A549 (cell line): ENCODE measurements around the gene FGF14. TPM values are rescaled to one million over a fixed set of nuclear protein-coding genes. Genes with fewer than 3 reads are reported as not detected.

Experiments used
- ATAC-seq, 2 experiments: fragments of 200-7000 bp in 1 of 2; fragments of >200 bp in 1 of 2; cut with Nextera tagmentation in 1 of 2; cut with Tn5 transposase in 1 of 2; 3 replicates each; pipeline versions ENCODE4 v1.8.0 to v1.9.1; 2018 to 2020; ENCODE audit warnings: mild to moderate bottlenecking in 1 of 2, moderate library complexity in 1 of 2
- CTCF ChIA-PET: fragments of 300-600 bp; sonication (Branson Sonifier 250); formaldehyde crosslinking; extraction: SDS; loops from one replicate; lab custom pipeline; 2021; ENCODE audit warnings: antibody characterized with exemption, inconsistent platforms; lab: Yijun Ruan, JAX
- POLR2A ChIA-PET: fragments of 350-600 bp; formaldehyde crosslinking; extraction: SDS; loops from one replicate; lab custom pipeline; 2021; ENCODE audit warnings: antibody characterized with exemption, inconsistent platforms; lab: Yijun Ruan, JAX
- DNase-seq, 2 experiments: peaks; one replicate each; pipeline versions ENCODE4 v3.0.0 to v3.0.0-alpha.2; 2011 to 2016; ENCODE audit warnings: low read depth in 1 of 2, low spot score in 1 of 2
- FAIRE-seq: peaks from 2 replicates; lab custom pipeline; 2011; peaks lifted over from hg19 to GRCh38; lab: Jason Lieb, UNC
- H3K27ac ChIP-seq, 2 experiments: fragments of >200 bp; sonication (Bioruptor Twin); formaldehyde crosslinking; 3 replicates each; pipeline ENCODE4 v1.5.1; 2016 to 2017
- H3K4me1 ChIP-seq: fragments of >200 bp; sonication (Bioruptor Twin); formaldehyde crosslinking; 3 replicates; pipeline ENCODE4 v1.6.1; 2016
- H3K4me2 ChIP-seq: fragments of >200 bp; sonication (Bioruptor Twin); formaldehyde crosslinking; 3 replicates; pipeline ENCODE4 v1.6.1; 2016
- H3K4me3 ChIP-seq: fragments of >200 bp; sonication (Bioruptor Twin); formaldehyde crosslinking; 3 replicates; pipeline ENCODE4 v1.5.1; 2016
- H3K9me3 ChIP-seq: fragments of >200 bp; sonication (Bioruptor Twin); formaldehyde crosslinking; 3 replicates; pipeline ENCODE4 v1.6.1; 2016
- BHLHE40 ChIP-seq: IDR thresholded peaks from 2 replicates; pipeline ENCODE4 v1.6.1; 2012; ENCODE audit warnings: low read depth, low read length, inconsistent platforms
- CBX2 ChIP-seq: fragments of 200-600 bp; sonication (generic); IDR thresholded peaks from 2 replicates; pipeline ENCODE4 v1.6.1; 2016; ENCODE audit warnings: low read depth, mild to moderate bottlenecking, borderline replicate concordance
- CBX8 ChIP-seq: fragments of 200-600 bp; sonication (generic); IDR thresholded peaks from 2 replicates; pipeline ENCODE4 v1.6.1; 2016
- CEBPB ChIP-seq, 2 experiments: fragments of >200 bp in 1 of 2; sonication (Bioruptor Twin) in 1 of 2; formaldehyde crosslinking in 1 of 2; IDR thresholded peaks; 2 replicates each; pipeline ENCODE4 v1.6.1; 2012 to 2016
- CHD2 ChIP-seq: fragments of 150-350 bp; IDR thresholded peaks from 2 replicates; pipeline ENCODE4 v1.6.1; 2014; ENCODE audit warnings: low read length; ENCODE audit not compliant: partially characterized antibody
- CHD4 ChIP-seq: fragments of 200-600 bp; sonication (generic); IDR thresholded peaks from 2 replicates; pipeline ENCODE4 v1.6.1; 2016; ENCODE audit warnings: antibody characterized with exemption, mild to moderate bottlenecking, borderline replicate concordance
- EHF ChIP-seq: fragments of 250-450 bp; sonication (Bioruptor Pico); IDR thresholded peaks from 2 replicates; pipeline ENCODE4 v1.5.0; 2020; ENCODE audit warnings: mild to moderate bottlenecking
- ESRRA ChIP-seq: fragments of 150-350 bp; IDR thresholded peaks from 2 replicates; pipeline ENCODE4 v1.6.1; 2014; ENCODE audit warnings: mild to moderate bottlenecking, low read length, borderline replicate concordance
- FOSB ChIP-seq: fragments of 250-450 bp; sonication (Bioruptor Pico); IDR thresholded peaks from 2 replicates; pipeline ENCODE4 v1.5.0; 2020; ENCODE audit warnings: mild to moderate bottlenecking, moderate library complexity
- HDAC2 ChIP-seq: fragments of 200-600 bp; sonication (generic); IDR thresholded peaks from 2 replicates; pipeline ENCODE4 v1.6.1; 2016
- HOXB13 ChIP-seq: fragments of 250-450 bp; sonication (Bioruptor Pico); IDR thresholded peaks from 2 replicates; pipeline ENCODE4 v1.5.0; 2020; ENCODE audit warnings: low read depth, mild to moderate bottlenecking, moderate library complexity
- HOXB5 ChIP-seq: fragments of 250-450 bp; sonication (Bioruptor Pico); IDR thresholded peaks from 2 replicates; pipeline ENCODE4 v1.5.0; 2020; ENCODE audit warnings: mild to moderate bottlenecking, moderate library complexity
- JUNB ChIP-seq: fragments of >200 bp; sonication (Bioruptor Twin); formaldehyde crosslinking; IDR thresholded peaks from 2 replicates; pipeline ENCODE4 v1.6.1; 2016
- KDM1A ChIP-seq: fragments of 200-600 bp; sonication (generic); IDR thresholded peaks from 2 replicates; pipeline ENCODE4 v1.6.1; 2016; ENCODE audit warnings: low read depth, mild to moderate bottlenecking
- KDM5A ChIP-seq: fragments of 200-600 bp; sonication (generic); IDR thresholded peaks from 2 replicates; pipeline ENCODE4 v1.6.1; 2016; ENCODE audit warnings: antibody characterized with exemption, mild to moderate bottlenecking
- MAFK ChIP-seq: fragments of 450-650 bp; IDR thresholded peaks from 2 replicates; pipeline ENCODE4 v1.6.1; 2014; ENCODE audit not compliant: partially characterized antibody
- NPAS2 ChIP-seq: fragments of 250-450 bp; sonication (Bioruptor Pico); IDR thresholded peaks from 2 replicates; pipeline ENCODE4 v1.8.0; 2022; ENCODE audit warnings: mild to moderate bottlenecking, moderate library complexity, borderline replicate concordance
- NR3C1 ChIP-seq: fragments of >200 bp; sonication (Bioruptor Twin); formaldehyde crosslinking; IDR thresholded peaks from 3 replicates; pipeline ENCODE4 v1.6.1; 2017
- PHF8 ChIP-seq: fragments of 200-600 bp; sonication (generic); IDR thresholded peaks from 2 replicates; pipeline ENCODE4 v1.6.1; 2016; ENCODE audit warnings: low read depth, mild to moderate bottlenecking, antibody characterized with exemption, moderate library complexity, borderline replicate concordance
- POLR2A ChIP-seq: IDR thresholded peaks from 2 replicates; pipeline ENCODE4 v1.6.1; 2012; ENCODE audit warnings: mild to moderate bottlenecking, low read length
- RFX5 ChIP-seq: fragments of 450-650 bp; IDR thresholded peaks from 2 replicates; pipeline ENCODE4 v1.7.1; 2014; ENCODE audit warnings: antibody characterized with exemption, mild to moderate bottlenecking, moderate library complexity
- SMC3 ChIP-seq: fragments of >200 bp; sonication (Bioruptor Twin); formaldehyde crosslinking; IDR thresholded peaks from 3 replicates; pipeline ENCODE4 v1.6.1; 2018; ENCODE audit warnings: inconsistent platforms
- TP53 ChIP-seq: fragments of 250-450 bp; sonication (Bioruptor Pico); IDR thresholded peaks from 2 replicates; pipeline ENCODE4 v1.5.0; 2021; ENCODE audit warnings: mild to moderate bottlenecking, moderate library complexity
- ZNF302 ChIP-seq: fragments of 250-450 bp; sonication (Bioruptor Pico); IDR thresholded peaks from 2 replicates; pipeline ENCODE4 v1.9.0; 2021; ENCODE audit warnings: inconsistent platforms, mild to moderate bottlenecking, moderate library complexity
- WGBS: methylation state at CpG from one replicate; pipeline ENCODE4 v1.1.6; 2017; ENCODE audit errors: missing lambda C conversion rate; 5-methylcytosine and 5-hydroxymethylcytosine counted together
- polyA plus RNA-seq, 4 experiments: library from polyadenylated mRNA; depleted of rRNA in 3 of 4; stranded (reverse); fragments of >200 nt; fragmentation: RNase III in 1 of 4; extraction: RNeasy Plus Mini Kit Qiagen cat#74134 plus additional on column Dnase treatment in 1 of 4; gene quantifications; 2 replicates in 3 of 4; 3 replicates in 1 of 4; pipeline ENCODE4 v1.2.3, GENCODE V29; 2011 to 2017
- TF ChIP-seq, protein P1 (sequence below): fragments of 200-600 bp; sonication (generic); IDR thresholded peaks from 2 replicates; pipeline ENCODE4 v1.6.1; 2016; ENCODE audit warnings: antibody characterized with exemption, mild to moderate bottlenecking, moderate library complexity
- TF ChIP-seq, protein P2 (sequence below): fragments of 250-450 bp; sonication (Bioruptor Pico); IDR thresholded peaks from 2 replicates; pipeline ENCODE4 v1.5.0; 2020; ENCODE audit warnings: low read depth, mild to moderate bottlenecking, moderate library complexity
- TF ChIP-seq, protein P3 (sequence below): fragments of >200 bp; sonication (Bioruptor Twin); formaldehyde crosslinking; IDR thresholded peaks from 2 replicates; pipeline ENCODE4 v1.6.1; 2016
- TF ChIP-seq, protein P4 (sequence below): IDR thresholded peaks from 2 replicates; pipeline ENCODE4 v1.6.1; 2012
- TF ChIP-seq, protein P5 (sequence below): IDR thresholded peaks from 2 replicates; pipeline ENCODE4 v1.6.1; 2012; ENCODE audit warnings: low read depth, borderline replicate concordance
- TF ChIP-seq, protein P6 (sequence below): fragments of >200 bp; sonication (Bioruptor Twin); formaldehyde crosslinking; IDR thresholded peaks from 3 replicates; pipeline ENCODE4 v1.6.1; 2016

The FGF14 gene
- polyA plus RNA-seq, 2 of the 4 experiments (the other 2 are of a cell fraction) = not detected

DNA sequence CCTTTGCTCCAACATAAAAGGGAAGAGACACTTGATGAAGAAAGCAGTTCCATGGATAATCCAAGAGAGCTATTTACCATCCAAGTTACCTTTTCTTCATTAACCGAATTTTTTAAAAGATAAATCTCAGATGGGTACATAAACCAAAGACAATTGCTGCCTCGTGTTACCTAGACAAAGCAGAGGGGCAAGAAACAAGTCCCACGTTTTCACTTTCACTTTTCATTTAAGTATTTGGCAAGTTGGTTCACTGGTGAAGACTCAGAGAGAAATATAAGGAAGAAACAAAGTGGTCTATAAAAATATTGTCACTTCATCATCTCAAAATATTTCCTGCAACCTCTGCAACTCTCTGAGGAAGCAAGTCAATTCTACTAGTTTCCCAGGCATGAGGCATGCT, 446.1 kb downstream of the FGF14 start:
- Histone ChIP-seq H3K4me1 (no peaks in the 10 kb centered on the region), H3K4me2 (no peak overlapping the region), H3K4me3 (no peak overlapping the region), H3K27ac (no peak overlapping the region), H3K9me3 (no peaks in the 10 kb centered on the region)
- ATAC-seq = no peak
- CTCF ChIA-PET = no interaction called here
- POLR2A ChIA-PET = no interaction called here
- no peak for DNase-seq
- TF ChIP-seq KDM1A = no peak
- TF ChIP-seq CBX2 = no peak
- no peak for TF ChIP-seq MAFK
- TF ChIP-seq SMC3 = no peak
- no peak for TF ChIP-seq NPAS2 (CRISPR knock-in tag)
- no peak for TF ChIP-seq POLR2A
- TF ChIP-seq, protein P1, sequence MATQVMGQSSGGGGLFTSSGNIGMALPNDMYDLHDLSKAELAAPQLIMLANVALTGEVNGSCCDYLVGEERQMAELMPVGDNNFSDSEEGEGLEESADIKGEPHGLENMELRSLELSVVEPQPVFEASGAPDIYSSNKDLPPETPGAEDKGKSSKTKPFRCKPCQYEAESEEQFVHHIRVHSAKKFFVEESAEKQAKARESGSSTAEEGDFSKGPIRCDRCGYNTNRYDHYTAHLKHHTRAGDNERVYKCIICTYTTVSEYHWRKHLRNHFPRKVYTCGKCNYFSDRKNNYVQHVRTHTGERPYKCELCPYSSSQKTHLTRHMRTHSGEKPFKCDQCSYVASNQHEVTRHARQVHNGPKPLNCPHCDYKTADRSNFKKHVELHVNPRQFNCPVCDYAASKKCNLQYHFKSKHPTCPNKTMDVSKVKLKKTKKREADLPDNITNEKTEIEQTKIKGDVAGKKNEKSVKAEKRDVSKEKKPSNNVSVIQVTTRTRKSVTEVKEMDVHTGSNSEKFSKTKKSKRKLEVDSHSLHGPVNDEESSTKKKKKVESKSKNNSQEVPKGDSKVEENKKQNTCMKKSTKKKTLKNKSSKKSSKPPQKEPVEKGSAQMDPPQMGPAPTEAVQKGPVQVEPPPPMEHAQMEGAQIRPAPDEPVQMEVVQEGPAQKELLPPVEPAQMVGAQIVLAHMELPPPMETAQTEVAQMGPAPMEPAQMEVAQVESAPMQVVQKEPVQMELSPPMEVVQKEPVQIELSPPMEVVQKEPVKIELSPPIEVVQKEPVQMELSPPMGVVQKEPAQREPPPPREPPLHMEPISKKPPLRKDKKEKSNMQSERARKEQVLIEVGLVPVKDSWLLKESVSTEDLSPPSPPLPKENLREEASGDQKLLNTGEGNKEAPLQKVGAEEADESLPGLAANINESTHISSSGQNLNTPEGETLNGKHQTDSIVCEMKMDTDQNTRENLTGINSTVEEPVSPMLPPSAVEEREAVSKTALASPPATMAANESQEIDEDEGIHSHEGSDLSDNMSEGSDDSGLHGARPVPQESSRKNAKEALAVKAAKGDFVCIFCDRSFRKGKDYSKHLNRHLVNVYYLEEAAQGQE = no peak
- TF ChIP-seq KDM5A = no peak
- TF ChIP-seq, protein P2, sequence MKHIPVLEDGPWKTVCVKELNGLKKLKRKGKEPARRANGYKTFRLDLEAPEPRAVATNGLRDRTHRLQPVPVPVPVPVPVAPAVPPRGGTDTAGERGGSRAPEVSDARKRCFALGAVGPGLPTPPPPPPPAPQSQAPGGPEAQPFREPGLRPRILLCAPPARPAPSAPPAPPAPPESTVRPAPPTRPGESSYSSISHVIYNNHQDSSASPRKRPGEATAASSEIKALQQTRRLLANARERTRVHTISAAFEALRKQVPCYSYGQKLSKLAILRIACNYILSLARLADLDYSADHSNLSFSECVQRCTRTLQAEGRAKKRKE = no peak
- no peak for TF ChIP-seq HOXB13
- no peak for TF ChIP-seq CHD2
- TF ChIP-seq HDAC2 = no peak
- TF ChIP-seq PHF8 = no peak
- TF ChIP-seq BHLHE40 = no peak
- TF ChIP-seq RFX5 = no peak
- TF ChIP-seq, protein P3, sequence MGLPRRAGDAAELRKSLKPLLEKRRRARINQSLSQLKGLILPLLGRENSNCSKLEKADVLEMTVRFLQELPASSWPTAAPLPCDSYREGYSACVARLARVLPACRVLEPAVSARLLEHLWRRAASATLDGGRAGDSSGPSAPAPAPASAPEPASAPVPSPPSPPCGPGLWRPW = no peak
- no peak for TF ChIP-seq CBX8
- WGBS = 0% methylated on average over 3 of the region's 3 CpGs
- no peak for FAIRE-seq

DNA sequence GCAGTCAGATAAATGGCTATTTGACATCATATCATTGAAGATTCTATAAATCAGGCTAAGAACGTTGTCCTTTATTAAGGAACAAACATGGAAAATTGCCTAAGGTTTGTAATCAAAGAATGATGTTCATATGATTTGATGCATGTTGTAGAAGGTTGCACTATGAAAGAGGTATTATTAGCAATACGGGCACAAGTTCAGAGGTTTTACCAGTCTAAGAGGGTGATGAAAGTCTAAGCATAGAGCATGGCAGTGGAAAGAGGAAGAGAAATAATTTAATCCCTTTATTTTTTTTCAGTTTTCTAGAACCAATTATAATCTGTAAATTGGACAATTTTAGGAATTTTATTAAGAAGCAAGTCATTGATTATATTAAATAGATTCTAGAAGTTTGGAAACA, 450.7 kb downstream of the FGF14 start:
- 2% methylated on average over 2 of the region's 2 CpGs for WGBS
- POLR2A ChIA-PET = no interaction called here
- CTCF ChIA-PET = no interaction called here
- Histone ChIP-seq H3K4me2 (no peak overlapping the region), H3K4me3 (no peak overlapping the region), H3K4me1 (no peaks in the 10 kb centered on the region), H3K27ac (no peak overlapping the region), H3K9me3 (no peaks in the 10 kb centered on the region)
- FAIRE-seq = no peak
- ATAC-seq = no peak
- DNase-seq = no peak
- TF ChIP-seq, protein P4, sequence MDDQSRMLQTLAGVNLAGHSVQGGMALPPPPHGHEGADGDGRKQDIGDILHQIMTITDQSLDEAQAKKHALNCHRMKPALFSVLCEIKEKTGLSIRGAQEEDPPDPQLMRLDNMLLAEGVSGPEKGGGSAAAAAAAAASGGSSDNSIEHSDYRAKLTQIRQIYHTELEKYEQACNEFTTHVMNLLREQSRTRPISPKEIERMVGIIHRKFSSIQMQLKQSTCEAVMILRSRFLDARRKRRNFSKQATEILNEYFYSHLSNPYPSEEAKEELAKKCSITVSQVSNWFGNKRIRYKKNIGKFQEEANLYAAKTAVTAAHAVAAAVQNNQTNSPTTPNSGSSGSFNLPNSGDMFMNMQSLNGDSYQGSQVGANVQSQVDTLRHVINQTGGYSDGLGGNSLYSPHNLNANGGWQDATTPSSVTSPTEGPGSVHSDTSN = no peak
- TF ChIP-seq EHF (no peak), PHF8 (no peak), JUNB (no peak), CHD4 (no peak), RFX5 (no peak), ESRRA (no peak), ZNF302 (CRISPR knock-in tag) (no peak), FOSB (CRISPR knock-in tag) (no peak), NPAS2 (CRISPR knock-in tag) (no peak), POLR2A (no peak), CEBPB (IDR thresholded peaks at IDR 0.05) (no peak), SMC3 (no peak), TP53 (CRISPR knock-in tag) (no peak), NR3C1 (no peak), HOXB5 (no peak)
- TF ChIP-seq, protein P5, sequence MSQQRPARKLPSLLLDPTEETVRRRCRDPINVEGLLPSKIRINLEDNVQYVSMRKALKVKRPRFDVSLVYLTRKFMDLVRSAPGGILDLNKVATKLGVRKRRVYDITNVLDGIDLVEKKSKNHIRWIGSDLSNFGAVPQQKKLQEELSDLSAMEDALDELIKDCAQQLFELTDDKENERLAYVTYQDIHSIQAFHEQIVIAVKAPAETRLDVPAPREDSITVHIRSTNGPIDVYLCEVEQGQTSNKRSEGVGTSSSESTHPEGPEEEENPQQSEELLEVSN = no peak
- TF ChIP-seq, protein P6, sequence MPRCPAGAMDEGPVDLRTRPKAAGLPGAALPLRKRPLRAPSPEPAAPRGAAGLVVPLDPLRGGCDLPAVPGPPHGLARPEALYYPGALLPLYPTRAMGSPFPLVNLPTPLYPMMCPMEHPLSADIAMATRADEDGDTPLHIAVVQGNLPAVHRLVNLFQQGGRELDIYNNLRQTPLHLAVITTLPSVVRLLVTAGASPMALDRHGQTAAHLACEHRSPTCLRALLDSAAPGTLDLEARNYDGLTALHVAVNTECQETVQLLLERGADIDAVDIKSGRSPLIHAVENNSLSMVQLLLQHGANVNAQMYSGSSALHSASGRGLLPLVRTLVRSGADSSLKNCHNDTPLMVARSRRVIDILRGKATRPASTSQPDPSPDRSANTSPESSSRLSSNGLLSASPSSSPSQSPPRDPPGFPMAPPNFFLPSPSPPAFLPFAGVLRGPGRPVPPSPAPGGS = no peak
- TF ChIP-seq, protein P3 = no peak
